ENCODE data around the gene CPEB1.

Gene CPEB1

GRCh38 chr15:82677720-82678323 lies 30.7 kb upstream of the CPEB1 start (continued):
- no peak for TF ChIP-seq PATZ1 (tag by site-specific recombination; IDR thresholded peaks at IDR 0.05)
- no peak for TF ChIP-seq ZNF621 (tag by site-specific recombination; IDR thresholded peaks at IDR 0.05)
- TF ChIP-seq, protein P1, sequence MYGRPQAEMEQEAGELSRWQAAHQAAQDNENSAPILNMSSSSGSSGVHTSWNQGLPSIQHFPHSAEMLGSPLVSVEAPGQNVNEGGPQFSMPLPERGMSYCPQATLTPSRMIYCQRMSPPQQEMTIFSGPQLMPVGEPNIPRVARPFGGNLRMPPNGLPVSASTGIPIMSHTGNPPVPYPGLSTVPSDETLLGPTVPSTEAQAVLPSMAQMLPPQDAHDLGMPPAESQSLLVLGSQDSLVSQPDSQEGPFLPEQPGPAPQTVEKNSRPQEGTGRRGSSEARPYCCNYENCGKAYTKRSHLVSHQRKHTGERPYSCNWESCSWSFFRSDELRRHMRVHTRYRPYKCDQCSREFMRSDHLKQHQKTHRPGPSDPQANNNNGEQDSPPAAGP (tag by site-specific recombination; IDR thresholded peaks at IDR 0.05), result no peak
- no peak for TF ChIP-seq ZNF629 (tag by site-specific recombination; IDR thresholded peaks at IDR 0.05)
- TF ChIP-seq ZNF433 (tag by site-specific recombination; IDR thresholded peaks at IDR 0.05; ENCODE audit: low read depth), result no peak
- TF ChIP-seq ZNF140 (tag by site-specific recombination; IDR thresholded peaks at IDR 0.05), result no peak
- no peak for TF ChIP-seq TRIM28 (IDR thresholded peaks at IDR 0.05; ENCODE audit: borderline replicate concordance, low read length)
- TF ChIP-seq ZNF214 (tag by site-specific recombination; IDR thresholded peaks at IDR 0.05; ENCODE audit: borderline replicate concordance), result no peak
- no peak for TF ChIP-seq ZNF510 (tag by site-specific recombination; IDR thresholded peaks at IDR 0.05; ENCODE audit: insufficient replicate concordance)
- TF ChIP-seq ZNF366 (tag by site-specific recombination; conservative IDR thresholded peaks at IDR 0.05), result no peak
- TF ChIP-seq HOXA7 (CRISPR knock-in tag; IDR thresholded peaks at IDR 0.05; ENCODE audit: borderline replicate concordance), result no peak

DNA sequence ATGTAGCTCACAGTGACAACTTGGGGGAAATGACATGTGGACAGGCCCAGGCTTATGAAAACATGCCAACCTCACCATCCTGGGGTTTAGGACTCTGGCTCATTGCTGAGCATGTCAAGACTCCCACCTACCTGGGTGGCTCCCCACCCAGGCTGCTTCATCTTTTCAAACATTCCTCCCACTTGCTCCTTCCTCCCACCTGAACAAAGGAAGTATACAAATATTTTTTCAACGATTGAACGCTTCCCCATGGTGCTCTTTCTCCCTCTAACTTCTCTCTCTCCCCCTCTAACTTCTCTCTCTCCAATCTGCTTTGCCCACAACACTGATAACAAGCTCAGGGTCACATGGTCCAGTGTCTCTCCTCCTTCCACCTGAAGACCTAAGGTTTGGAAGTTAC lies 27.7 kb upstream of the CPEB1 start:
- ChIA-PET CTCF (no interaction called here), POLR2A (no interaction called here)
- Histone ChIP-seq H3K36me3 (ENCODE audit: control insufficient read depth in 2 of 2, insufficient read depth in 1 of 2, low read length in 2 of 2) (no peaks in the 10 kb centered on the region), H3K9me3 (ENCODE audit: control insufficient read depth, insufficient read depth, low read depth, low read length) (no peaks in the 10 kb centered on the region), H3K4me1 (ENCODE audit: control insufficient read depth, insufficient read depth, low read length) (no peaks in the 10 kb centered on the region), H3K27ac (ENCODE audit: extremely low read depth, low read depth, low read length) (no peak overlapping the region), H3K4me3 (ENCODE audit: low read depth, low read length) (no peak overlapping the region)
- no peak for TF ChIP-seq ZNF280D (tag by site-specific recombination; IDR thresholded peaks at IDR 0.05)
- TF ChIP-seq ZNF658 (tag by site-specific recombination; IDR thresholded peaks at IDR 0.05), result no peak
- TF ChIP-seq EGR2 (tag by site-specific recombination; IDR thresholded peaks at IDR 0.05; ENCODE audit: low read depth), result peak; percentile 85
- TF ChIP-seq ZNF10 (tag by site-specific recombination; IDR thresholded peaks at IDR 0.05), result no peak
- no peak for TF ChIP-seq ZNF785 (tag by site-specific recombination; IDR thresholded peaks at IDR 0.05)
- TF ChIP-seq PATZ1 (tag by site-specific recombination; IDR thresholded peaks at IDR 0.05), result no peak
- TF ChIP-seq ZNF488 (tag by site-specific recombination; IDR thresholded peaks at IDR 0.05), result no peak
- TF ChIP-seq ZFHX2 (tag by site-specific recombination; conservative IDR thresholded peaks at IDR 0.05), result peak; percentile 58
- TF ChIP-seq ZNF837 (tag by site-specific recombination; IDR thresholded peaks at IDR 0.05), result no peak

Measured in HEK293 (cell line).